DOHH2 (cell line): ENCODE results near the gene APOA4.

ENCODE experiments used
- H3F3A ChIP-seq: fragments of 200-600 bp; sonication (generic), shearing (Covaris generic); 2 replicates; pipeline ENCODE4 v1.6.0; 2016; ENCODE audit warnings: antibody characterized with exemption, mild to moderate bottlenecking; ENCODE audit not compliant: control insufficient read depth, insufficient read depth
- H3K27ac ChIP-seq: fragments of 200-600 bp; sonication (generic); 2 replicates; pipeline ENCODE4 v1.5.1; 2014; ENCODE audit warnings: low read depth, mild to moderate bottlenecking, low read length, moderate library complexity
- H3K27me3 ChIP-seq: fragments of 200-600 bp; sonication (generic); 2 replicates; pipeline ENCODE4 v1.6.1; 2014; ENCODE audit warnings: mild to moderate bottlenecking, low read length, mixed read lengths; ENCODE audit not compliant: control insufficient read depth
- H3K36me3 ChIP-seq: fragments of 200-600 bp; sonication (generic); 2 replicates; pipeline ENCODE4 v1.6.1; 2014; ENCODE audit warnings: mild to moderate bottlenecking, low read length, moderate library complexity, mixed read lengths; ENCODE audit not compliant: control insufficient read depth
- H3K4me1 ChIP-seq: fragments of 200-600 bp; sonication (generic); 2 replicates; pipeline ENCODE4 v1.6.1; 2014; ENCODE audit warnings: mild to moderate bottlenecking, low read length, mixed read lengths; ENCODE audit not compliant: control insufficient read depth
- H3K4me2 ChIP-seq: fragments of 200-600 bp; sonication (generic); 2 replicates; pipeline ENCODE4 v1.6.0; 2014; ENCODE audit warnings: mild to moderate bottlenecking, low read length, moderate library complexity
- H3K4me3 ChIP-seq: fragments of 200-600 bp; sonication (generic); 2 replicates; pipeline ENCODE4 v1.5.1; 2014; ENCODE audit warnings: mild to moderate bottlenecking, low read length, mixed read lengths
- H3K79me2 ChIP-seq: fragments of 200-600 bp; sonication (generic); 2 replicates; pipeline ENCODE4 v1.6.1; 2014; ENCODE audit warnings: mild to moderate bottlenecking, low read length, mixed read lengths; ENCODE audit not compliant: control insufficient read depth
- H3K9me2 ChIP-seq: fragments of 200-600 bp; sonication (generic); replicated peaks from 2 replicates; pipeline ENCODE4 v1.6.1; 2014; ENCODE audit warnings: mild to moderate bottlenecking, low read length, mixed read lengths; ENCODE audit not compliant: control insufficient read depth
- H3K9me3 ChIP-seq: fragments of 200-600 bp; sonication (generic); 2 replicates; pipeline ENCODE4 v1.6.1; 2014; ENCODE audit warnings: antibody characterized with exemption, low read length, mixed read lengths; ENCODE audit not compliant: control insufficient read depth, insufficient read depth
- H4K20me1 ChIP-seq: fragments of 200-600 bp; sonication (generic); 2 replicates; pipeline ENCODE4 v1.6.0; 2014; ENCODE audit warnings: low read depth, mild to moderate bottlenecking, antibody characterized with exemption, low read length, moderate library complexity; ENCODE audit not compliant: control insufficient read depth, insufficient read depth
- EZH2phosphoT487 ChIP-seq: fragments of 200-600 bp; sonication (generic); IDR thresholded peaks from 2 replicates; pipeline ENCODE4 v1.6.1; 2017; ENCODE audit warnings: borderline replicate concordance, mild to moderate bottlenecking, antibody characterized with exemption, low read length, moderate library complexity, mixed read lengths
- TF ChIP-seq, protein P1 (sequence below): fragments of 200-600 bp; sonication (generic); IDR thresholded peaks from one replicate; pipeline ENCODE4 v1.5.1; 2014; ENCODE audit warnings: antibody characterized with exemption, mild to moderate bottlenecking, low read depth, low read length; ENCODE audit not compliant: poor library complexity, severe bottlenecking

Gene APOA4

DNA sequence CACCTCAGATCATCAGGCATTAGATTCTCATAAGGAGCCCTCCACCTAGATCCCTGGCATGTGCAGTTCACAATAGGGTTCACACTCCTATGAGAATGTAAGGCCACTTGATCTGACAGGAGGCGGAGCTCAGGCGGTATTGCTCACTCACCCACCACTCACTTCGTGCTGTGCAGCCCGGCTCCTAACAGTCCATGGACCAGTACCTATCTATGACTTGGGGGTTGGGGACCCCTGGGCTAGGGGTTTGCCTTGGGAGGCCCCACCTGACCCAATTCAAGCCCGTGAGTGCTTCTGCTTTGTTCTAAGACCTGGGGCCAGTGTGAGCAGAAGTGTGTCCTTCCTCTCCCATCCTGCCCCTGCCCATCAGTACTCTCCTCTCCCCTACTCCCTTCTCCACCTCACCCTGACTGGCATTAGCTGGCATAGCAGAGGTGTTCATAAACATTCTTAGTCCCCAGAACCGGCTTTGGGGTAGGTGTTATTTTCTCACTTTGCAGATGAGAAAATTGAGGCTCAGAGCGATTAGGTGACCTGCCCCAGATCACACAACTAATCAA lies 8.8 kb upstream of the APOA4 start:
- Histone ChIP-seq H3K27ac (no peak overlapping the region), H3K79me2 (no peaks in the 10 kb centered on the region), H3F3A (no peaks in the 10 kb centered on the region), H3K9me3 (no peaks in the 10 kb centered on the region), H3K4me1 (peaks cover 13% of the 10 kb centered on the region), H3K27me3 (no peaks in the 10 kb centered on the region), H3K36me3 (no peaks in the 10 kb centered on the region), H3K4me2 (no peak overlapping the region), H3K4me3 (no peak overlapping the region), H4K20me1 (no peaks in the 10 kb centered on the region), H3K9me2 (no peaks in the 10 kb centered on the region)
- TF ChIP-seq, protein P1, sequence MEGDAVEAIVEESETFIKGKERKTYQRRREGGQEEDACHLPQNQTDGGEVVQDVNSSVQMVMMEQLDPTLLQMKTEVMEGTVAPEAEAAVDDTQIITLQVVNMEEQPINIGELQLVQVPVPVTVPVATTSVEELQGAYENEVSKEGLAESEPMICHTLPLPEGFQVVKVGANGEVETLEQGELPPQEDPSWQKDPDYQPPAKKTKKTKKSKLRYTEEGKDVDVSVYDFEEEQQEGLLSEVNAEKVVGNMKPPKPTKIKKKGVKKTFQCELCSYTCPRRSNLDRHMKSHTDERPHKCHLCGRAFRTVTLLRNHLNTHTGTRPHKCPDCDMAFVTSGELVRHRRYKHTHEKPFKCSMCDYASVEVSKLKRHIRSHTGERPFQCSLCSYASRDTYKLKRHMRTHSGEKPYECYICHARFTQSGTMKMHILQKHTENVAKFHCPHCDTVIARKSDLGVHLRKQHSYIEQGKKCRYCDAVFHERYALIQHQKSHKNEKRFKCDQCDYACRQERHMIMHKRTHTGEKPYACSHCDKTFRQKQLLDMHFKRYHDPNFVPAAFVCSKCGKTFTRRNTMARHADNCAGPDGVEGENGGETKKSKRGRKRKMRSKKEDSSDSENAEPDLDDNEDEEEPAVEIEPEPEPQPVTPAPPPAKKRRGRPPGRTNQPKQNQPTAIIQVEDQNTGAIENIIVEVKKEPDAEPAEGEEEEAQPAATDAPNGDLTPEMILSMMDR, result no peak
- TF ChIP-seq EZH2phosphoT487, result no peak

GRCh38 chr11:116830184-116830912 lies 7.2 kb upstream of the APOA4 start:
- no peak for TF ChIP-seq EZH2phosphoT487
- TF ChIP-seq, protein P1, result no peak
- H4K20me1 ChIP-seq, result no peaks in the 10 kb centered on the region
- H3K9me3 ChIP-seq, result no peaks in the 10 kb centered on the region
- H3K4me1 ChIP-seq, result peaks cover 4% of the 10 kb centered on the region
- H3K79me2 ChIP-seq, result no peaks in the 10 kb centered on the region
- H3K27ac ChIP-seq, result no peak overlapping the region
- H3F3A ChIP-seq, result no peaks in the 10 kb centered on the region
- no peak overlapping the region for H3K4me3 ChIP-seq
- H3K4me2 ChIP-seq, result no peak overlapping the region
- no peaks in the 10 kb centered on the region for H3K36me3 ChIP-seq
- no peaks in the 10 kb centered on the region for H3K27me3 ChIP-seq
- no peaks in the 10 kb centered on the region for H3K9me2 ChIP-seq

DNA sequence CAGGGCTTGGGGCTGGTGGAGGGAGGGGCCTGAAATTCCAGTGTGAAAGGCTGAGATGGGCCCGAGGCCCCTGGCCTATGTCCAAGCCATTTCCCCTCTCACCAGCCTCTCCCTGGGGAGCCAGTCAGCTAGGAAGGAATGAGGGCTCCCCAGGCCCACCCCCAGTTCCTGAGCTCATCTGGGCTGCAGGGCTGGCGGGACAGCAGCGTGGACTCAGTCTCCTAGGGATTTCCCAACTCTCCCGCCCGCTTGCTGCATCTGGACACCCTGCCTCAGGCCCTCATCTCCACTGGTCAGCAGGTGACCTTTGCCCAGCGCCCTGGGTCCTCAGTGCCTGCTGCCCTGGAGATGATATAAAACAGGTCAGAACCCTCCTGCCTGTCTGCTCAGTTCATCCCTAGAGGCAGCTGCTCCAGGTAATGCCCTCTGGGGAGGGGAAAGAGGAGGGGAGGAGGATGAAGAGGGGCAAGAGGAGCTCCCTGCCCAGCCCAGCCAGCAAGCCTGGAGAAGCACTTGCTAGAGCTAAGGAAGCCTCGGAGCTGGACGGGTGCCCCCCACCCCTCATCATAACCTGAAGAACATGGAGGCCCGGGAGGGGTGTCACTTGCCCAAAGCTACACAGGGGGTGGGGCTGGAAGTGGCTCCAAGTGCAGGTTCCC lies 6.5 kb upstream of the APOA4 start, which contains the start of gene APOC3:
TSS of gene APOC3 (plus strand) at position 383 of the 659 bp plus-strand sequence. CDS start 676 bp downstream, outside the sequence.
- Histone ChIP-seq H3K9me3 (no peaks in the 10 kb centered on the region), H3K9me2 (no peaks in the 10 kb centered on the region), H3K4me2 (no peak within 1 kb of the TSS), H3K27ac (no peak within 1 kb of the TSS), H3K4me3 (no peak within 1 kb of the TSS), H3K4me1 (no peaks in the 10 kb centered on the region), H3K79me2 (no peaks in the 10 kb centered on the region), H3F3A (no peaks in the 10 kb centered on the region), H3K36me3 (no peaks in the 10 kb centered on the region), H4K20me1 (no peaks in the 10 kb centered on the region), H3K27me3 (no peaks in the 10 kb centered on the region)
- no peak for TF ChIP-seq EZH2phosphoT487
- TF ChIP-seq, protein P1, result no peak
